GM18499 (cell line): Measurements from ENCODE around the gene CACNG6.

Experiments
- ATAC-seq: cut with Tn5 transposase; IDR thresholded peaks from one replicate; pipeline ENCODE4 v1.9.1; 2021; ENCODE audit warnings: moderate number of reproducible peaks; ENCODE audit not compliant: insufficient read depth, unreplicated experiment

The CACNG6 gene

DNA sequence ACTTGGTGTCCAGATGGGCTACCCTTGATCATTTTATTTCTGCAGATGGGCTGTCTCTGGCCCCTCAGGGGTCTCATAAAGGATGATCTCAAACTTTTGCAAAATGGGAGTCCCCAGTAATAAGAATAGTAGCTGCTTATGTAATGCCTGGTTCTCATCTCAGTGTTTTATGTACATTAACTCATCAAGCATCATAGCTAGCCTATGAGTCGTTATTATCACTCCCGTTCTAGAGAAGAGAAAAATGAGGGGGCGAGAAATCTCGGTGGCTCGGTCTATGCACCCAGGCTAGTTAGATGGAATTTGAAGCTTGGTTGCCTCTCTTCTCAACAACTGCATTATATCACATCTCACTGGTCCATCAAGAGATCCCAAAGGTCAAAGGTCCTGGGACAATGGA, 3.4 kb downstream of the CACNG6 start:
- ATAC-seq = no peak

DNA sequence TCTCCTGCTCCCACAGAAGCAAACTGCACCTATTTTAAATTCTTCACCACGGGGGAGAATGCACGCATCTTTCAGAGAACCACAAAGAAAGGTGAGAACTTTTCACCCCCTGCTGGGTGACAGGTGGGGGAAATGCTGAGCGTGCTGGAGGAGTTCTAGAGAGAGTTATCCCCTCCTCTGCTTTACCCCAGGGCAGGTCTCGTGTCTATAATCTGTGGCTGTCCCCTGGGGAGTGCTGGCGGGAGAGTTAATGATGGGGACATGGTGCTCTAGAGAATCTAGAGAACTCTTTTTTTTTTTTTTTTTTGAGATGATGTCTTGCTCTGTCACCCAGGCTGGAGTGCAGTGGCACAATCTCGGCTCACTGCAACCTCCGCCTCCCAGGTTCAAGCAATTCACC, 6.8 kb downstream of the CACNG6 start:
- ATAC-seq = no peak

DNA sequence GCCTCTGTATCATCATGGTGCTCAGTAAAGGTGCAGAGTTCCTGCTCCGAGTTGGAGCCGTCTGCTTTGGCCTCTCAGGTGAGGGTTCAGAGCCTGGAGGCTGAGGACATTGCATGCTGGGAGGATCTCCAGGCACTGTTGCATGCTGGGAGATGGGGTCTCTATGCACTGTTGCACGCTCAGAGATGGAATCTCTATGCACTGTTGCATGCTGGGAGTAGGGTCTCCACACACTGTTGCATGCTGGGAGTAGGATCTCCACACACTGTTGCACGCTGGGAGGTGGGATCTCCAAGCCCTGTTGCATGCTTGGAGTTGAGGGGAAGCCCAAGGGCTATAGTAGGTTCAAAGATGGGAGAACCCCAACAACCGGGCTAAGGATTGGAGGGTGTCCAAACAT, 8.3 kb downstream of the CACNG6 start:
- no peak for ATAC-seq

DNA sequence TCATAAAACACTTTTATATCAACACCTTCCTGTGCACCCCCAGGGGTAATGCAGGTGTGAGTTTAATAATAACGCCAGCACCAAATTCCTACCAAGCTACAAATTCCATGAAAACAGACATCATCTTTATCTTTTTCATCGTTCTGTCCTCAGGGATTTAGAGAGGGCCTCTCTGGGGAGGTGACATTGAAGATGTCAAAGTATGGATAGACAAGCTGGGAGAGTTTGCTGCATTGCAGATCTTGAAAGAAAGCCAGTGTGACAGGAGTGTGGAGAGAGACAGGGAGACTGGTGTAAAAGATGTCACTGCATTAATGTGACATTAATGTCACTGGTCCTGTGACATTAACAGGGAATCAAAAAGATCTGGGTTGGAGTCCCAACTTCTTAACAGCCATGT, 10.1 kb downstream of the CACNG6 start:
- ATAC-seq = no peak

DNA sequence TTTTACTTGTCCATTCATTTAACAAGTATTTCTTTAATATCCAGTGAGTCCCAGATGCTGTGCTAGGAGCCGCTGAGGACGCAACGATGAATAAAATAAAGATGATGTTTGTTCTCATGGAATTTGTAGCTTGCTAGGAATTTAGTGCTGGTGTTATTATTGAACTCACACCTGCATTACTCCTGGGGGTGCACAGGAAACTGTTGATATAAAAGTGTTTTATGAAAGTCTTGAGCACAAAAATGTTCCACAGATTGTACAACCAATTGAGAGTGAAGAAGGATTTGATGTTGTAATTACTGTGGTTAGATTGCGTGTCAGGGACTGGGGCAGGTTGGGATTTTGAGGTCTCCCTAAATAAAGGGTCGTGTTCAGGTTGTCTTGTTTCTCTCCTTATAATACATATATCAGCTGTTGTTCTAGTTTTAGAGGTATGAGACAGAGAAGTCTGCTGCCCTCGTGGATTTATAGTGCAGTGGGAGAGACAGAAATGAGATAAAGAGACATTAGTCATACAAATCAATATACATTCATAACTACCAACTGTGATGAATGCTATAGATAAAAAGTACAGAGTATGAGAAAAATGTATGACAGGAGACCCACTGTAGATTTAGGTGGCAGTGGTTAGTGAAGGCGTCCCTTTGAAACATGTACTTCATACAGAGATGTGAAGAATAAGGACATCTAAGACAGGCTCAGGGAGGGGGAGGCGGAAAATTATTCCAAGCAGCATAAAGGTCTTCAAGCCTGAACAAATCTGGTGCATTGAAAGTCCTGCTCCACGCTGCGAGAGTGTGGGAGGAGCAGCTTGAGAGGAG, 11.3 kb downstream of the CACNG6 start:
- ATAC-seq = no peak

DNA sequence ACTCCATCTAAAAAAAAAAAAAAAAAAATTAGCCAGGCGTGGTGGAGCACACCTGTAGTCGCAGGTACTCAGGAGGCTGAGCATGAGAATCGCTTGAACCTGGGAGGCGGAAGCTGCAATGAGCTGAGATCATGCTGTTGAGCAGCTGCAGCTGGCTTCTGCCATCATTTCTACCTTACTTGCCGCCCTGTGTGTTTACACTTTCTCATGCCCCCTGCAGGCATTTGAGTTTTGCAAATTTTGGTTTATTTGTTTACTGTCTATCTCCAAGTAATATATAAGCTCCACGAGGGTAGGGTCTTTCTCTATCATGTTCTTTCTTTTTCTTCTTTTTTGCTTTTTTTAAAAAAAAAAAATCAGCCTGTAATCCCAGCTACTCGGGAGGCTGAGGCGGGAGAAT, 18.0 kb downstream of the CACNG6 start:
- ATAC-seq = no peak

DNA sequence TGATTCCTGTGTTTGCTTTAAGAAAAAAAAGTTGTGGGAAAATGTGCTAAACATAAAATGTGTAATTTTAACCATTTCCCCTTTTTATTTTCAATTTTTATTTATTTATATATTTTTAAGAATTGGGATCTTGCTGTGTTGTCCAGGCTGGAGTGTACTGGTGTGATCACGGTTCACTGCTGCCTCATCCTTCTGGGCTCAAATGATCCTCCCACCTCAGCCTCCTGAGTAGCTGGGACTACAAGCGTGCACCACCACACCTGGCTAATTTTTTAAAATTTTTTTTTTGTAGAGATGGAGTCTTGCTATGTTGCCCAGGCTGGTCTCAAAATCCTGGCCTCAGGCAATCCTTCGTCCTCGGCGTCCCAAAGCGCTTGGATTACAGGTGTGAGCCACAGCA, 19.0 kb downstream of the CACNG6 start:
- no peak for ATAC-seq

DNA sequence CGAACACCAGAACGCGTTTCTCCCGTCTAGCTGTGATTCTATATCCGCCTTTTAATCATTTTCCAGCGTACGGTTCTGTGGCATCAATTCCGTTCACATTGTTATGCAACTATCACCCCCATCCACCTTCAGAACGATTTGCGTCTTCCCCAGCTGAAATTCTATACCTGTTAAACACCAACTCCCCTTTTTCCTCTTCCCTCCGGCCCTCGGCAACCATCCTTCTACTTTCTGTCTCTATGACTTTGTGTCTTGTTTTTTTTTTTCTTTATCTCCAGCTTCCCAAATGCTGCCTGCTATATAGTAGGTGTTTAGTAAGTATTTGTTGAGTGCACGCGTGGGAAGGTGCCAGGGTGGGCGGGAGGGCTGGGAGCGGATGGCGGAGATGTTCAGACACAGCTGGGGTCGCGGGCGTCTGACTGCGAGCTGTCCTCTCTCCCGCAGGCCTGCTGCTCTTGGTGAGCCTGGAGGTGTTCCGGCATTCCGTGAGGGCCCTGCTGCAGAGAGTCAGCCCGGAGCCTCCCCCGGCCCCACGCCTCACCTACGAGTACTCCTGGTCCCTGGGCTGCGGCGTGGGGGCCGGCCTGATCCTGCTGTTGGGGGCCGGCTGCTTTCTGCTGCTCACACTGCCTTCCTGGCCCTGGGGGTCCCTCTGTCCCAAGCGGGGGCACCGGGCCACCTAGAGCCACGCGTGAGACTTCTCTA, 20.2 kb downstream of the CACNG6 start:
- ATAC-seq = no peak

DNA sequence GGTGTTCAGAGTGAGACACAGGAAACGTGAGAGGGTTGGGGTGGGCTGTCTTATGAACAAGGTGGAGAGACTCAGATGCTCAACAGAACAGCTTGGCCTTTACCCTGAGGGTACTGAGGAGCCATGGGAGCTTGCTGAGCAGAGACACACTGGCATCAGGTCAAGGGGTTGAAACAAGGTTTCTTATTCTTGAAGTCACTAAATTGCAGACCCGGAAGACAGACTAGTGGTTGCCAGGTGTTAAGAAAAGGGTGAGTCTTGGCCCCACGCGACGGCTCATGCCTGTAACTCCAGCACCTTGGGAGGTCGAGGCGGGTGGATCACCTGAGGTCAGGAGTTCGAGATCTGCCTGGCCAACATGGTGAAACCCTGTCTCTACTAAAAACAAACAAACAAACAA, 22.4 kb downstream of the CACNG6 start:
- no peak for ATAC-seq

DNA sequence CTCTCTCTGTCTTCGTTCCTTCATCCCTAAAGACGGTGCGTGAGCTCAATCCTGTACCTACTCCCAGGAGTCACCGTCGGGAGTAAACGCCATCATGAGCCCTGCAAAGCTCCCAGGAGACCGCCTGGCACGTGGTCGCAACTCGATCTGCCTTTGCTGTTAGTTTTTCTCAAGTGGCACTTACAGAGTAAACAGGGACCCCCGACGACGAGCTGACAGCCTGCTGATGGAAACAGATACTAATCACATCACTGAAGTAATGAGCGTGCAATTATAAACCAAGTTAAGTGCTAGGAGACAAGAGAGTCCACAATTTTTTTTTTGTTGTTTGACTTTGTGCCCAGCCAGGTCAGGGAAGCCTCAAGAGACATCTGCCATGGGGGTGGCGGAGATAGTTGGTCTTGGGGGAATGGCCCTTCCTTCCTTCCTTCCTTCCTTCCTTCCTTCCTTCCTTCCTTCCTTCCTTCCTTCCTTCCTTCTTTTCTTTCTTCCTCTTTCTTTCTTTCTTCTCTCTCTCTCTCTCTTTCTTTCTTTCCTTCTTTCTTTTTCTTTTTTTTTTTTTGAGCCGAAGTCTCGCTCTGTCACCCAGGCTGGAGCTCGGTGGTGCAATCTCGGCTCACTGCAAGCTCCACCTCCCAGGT, 23.6 kb downstream of the CACNG6 start:
- ATAC-seq = no peak

DNA sequence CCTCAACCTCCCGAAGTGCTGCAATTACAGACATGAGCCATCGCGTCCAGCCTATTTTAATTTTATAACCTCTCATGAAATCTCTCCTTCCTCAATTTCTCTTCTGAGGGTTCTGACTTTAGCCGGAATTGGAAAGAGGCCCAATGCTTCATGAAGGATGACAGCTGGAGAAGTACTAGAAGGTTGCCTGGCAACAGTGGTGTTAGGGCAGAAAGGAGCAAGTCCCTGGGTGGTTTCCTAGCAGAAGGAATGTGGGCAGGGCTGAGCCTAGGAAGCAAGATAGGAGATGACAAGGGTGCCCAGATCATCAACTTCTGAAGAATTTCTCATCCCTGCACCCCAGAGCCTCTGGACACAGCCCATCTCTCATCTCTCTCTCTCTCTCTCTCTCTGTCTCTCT, 25.8 kb downstream of the CACNG6 start:
- ATAC-seq = no peak

DNA sequence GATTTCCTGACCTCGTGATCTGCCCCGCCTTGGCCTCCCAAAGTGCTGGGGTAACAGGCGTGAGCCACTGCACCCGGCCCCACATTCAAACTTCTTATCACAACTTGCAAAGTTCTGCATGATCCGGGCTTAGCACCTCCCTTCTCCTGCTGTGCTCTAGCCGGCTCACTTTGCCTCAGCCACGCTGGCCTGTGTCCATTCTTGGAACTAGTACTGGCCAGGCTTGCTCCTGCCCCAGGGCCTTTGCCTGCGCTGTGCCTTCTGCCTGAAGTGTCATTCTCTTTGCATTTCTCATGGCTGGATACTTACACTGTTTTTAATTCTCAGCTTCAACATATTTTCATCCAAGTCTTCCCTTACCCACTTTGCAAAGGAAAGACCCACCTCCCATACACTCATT, 29.9 kb downstream of the CACNG6 start:
- ATAC-seq = no peak

DNA sequence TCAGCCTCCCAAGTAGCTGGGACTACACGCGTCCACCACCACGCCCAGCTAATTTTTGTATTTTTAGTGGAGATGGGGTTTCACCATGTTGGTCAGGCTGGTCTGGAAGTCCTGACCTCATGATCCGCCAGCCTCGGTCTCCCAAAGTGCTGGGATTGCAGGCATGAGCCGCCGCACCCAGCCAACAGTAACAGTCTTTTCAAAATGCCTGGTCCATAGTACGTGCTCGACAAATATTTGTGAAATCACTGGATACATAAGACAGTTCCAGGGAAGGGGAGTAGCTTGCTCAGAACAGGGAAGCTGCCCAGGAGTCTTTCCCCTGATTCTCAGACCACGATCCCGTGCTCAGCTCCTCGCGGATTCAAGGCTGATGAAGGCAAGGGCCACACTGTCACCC, 30.5 kb downstream of the CACNG6 start:
- no peak for ATAC-seq

DNA sequence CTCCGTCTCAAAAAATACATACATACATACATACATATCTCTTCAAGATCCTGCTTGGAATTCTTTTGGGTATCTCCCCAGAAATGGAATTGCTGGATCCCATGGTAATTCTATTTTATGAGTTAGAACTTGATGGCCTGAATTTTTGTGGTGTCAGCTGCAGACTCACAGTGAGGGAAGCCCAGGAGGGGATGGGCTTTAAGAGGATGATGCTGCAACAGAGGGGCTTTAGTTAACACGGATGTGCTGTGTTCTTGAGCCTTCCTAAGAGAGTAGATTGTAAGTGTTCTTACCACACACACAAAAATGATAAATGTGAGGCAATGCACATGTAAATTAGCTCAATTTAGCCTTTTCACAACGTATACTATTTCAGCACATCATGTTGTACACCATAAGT, 31.8 kb downstream of the CACNG6 start:
- ATAC-seq = no peak

DNA sequence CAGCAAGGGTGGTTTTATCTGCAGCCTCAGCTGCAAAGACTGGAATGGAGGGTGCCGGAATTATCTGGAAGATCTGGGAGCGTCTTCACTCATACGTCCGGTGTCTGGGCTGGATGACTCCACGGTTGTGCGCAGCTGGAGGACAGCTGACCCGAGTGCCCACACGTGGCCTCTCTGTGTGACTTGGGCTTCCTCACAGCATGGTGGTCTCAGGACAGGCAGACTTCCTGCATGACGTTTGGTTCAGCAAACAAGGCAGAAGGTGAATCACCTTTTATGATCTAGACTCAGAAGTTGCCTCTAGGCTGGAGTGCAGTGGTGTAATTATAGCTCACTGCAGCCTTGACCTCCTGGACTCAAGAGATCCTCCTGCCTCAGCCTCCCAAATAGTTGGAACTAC, 33.2 kb downstream of the CACNG6 start:
- no peak for ATAC-seq

DNA sequence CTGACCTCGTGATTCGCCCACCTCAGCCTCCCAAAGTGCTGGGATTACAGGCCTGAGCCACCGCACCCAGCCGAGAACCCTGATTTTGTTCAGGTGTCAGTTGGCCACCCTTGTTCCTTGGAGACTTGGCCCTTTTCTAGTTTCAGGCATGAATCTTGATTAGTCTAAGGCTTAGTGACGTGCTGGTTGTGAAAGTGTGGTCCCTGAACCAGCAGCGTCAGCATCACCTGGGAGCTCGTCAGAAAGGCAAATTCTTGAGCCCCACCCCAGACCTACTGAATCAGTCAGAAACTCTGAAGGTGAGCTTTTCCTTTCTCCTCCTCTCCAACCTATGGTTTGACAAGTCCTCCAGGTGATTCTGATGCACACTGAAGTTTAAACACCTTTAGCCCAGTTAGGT, 35.2 kb downstream of the CACNG6 start:
- no peak for ATAC-seq

DNA sequence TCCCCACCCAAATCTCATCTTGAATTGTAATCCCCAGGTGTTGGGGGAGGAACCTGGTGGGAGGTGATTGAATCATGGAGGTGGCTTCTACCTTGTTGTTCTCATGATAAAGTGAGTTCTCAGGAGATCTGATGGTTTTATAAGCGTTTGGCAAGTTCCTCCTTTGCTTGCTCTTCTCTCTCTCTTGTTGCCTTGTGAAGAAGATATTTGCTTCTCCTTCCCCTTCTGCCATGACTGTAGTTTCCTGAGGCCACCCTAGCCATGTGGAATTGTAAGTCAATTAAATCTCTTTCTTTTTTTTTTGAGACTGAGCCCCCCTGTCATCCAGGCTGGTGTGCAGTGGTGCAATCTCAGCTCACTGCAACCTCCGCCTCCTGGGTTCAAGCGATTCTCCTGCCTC, 37.9 kb downstream of the CACNG6 start:
- no peak for ATAC-seq

DNA sequence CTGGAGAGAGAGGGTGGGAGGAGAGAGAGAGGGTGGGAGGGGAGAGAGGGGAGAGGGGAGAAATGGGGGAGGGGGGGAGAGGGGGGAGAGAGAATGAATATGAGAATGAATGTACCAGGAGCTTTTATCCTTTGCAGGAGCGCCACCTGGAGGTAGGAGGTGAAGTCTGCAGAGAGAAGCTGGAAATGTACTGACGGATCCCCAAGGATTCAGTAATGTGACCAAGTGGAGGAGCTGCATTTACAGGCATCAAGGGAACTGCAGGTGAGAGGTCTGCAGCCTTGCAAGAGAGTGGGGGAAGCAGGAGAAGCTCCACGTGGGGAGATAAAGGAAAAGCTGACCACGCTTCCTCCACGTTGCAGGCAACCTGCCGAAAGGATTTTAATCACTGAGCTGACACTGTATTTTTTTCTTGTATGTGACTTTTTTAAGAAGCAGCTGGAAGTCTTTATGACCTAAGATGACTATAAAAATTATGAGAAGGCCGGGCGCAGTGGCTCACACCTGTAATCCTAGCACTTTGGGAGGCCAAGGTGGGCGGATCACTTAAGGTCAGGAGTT, 38.6 kb downstream of the CACNG6 start:
- ATAC-seq = no peak

DNA sequence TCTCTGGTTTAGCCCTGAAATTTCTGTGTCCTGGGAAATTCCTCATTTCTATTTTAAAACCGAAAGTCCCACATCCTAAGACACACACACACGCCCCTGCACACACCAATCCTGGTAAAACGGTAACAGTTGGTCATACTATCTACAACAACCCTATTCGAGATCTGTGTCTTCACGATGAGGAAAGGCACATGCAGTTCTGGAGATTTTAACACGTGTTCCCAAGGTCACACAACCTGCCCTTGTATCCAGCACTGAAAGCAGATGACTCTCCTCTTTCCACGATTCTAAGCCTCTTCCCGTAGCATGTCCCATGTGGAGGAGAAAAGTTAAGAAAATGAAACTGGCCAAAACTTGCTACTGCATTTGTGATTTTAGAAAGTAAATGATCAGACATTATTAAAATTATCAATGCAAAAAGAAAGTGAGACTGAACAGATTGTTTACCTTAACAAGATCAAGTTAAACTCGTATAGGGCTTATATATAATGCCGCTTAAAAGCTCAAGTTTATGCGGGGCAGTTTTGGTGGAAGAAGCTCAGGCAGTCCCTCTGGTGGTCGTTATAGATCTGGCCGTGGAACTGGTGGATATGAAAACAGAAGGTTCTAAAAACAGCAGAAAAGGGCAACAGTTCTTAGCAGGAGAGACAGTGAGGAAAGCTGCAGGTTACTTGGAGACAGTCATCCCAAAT, 39.6 kb downstream of the CACNG6 start:
- ATAC-seq = no peak
